Measurements from ENCODE around the gene NTSR1.
"Not testable (repeated sequence)": the region's sequence is repeated elsewhere in the genome, so short reads cannot be mapped to it uniquely, and the experiment has no call there.

NTSR1 gene

DNA sequence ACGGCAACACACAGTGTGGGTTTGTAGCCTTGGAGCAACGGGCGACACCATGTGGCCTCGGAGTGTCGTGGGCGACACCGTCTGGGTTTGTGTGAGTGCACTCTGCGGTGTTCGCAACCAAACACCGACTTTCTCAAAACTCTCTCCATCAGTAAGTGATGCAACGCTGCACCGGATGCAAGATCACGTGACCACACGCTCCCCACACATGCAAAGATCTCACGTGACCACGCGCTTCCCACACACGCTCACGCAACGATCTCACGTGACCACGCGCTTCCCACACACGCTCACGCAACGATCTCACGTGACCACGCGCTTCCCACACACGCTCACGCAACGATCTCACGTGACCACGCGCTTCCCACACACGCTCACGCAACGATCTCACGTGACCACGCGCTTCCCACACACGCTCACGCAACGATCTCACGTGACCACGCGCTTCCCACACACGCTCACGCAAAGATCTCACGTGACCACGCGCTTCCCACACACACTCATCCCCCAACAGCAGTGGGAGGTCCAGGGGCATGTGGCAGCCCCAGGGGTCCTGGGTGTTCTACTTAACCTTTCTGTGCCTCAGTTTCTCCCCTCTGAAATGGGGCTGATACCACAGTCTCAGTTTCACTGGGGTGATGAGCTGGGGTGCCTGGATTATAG lies 24.8 kb upstream of the NTSR1 start:
- H3K9me3 Mint-ChIP-seq; H3K4me3 Mint-ChIP-seq; H3K27me3 Mint-ChIP-seq; H3K27ac Mint-ChIP-seq; H3K36me3 Mint-ChIP-seq (ENCODE audit: low read depth); H3K4me1 Mint-ChIP-seq (ENCODE audit: low read depth); DNase-seq: not testable (repeated sequence)

DNA sequence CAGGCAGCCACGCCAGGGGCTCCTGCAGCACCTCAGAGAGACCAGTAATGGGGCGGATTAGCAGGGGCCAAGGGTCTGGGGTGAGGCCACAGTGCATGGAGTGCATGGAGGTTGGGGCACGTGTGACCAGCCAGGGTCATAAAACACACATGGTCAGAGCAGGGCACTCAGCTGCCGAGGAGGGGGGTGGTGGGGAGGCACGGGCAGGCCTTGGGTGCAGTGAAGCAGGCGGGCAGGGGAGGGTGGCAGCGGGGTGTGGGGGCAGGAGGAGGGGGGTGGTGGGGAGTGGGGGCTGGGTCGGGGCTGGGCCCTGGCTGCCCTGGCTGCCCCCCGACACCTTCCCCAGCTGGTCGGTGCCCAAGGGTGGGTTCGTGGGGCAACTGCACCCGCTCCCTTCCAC lies 23.7 kb upstream of the NTSR1 start:
- Mint-ChIP-seq H3K9me3 (no peaks in the 10 kb centered on the region), H3K4me1 (ENCODE audit: low read depth) (peaks cover 8% of the 10 kb centered on the region), H3K27ac (no peak overlapping the region), H3K27me3 (peaks cover 9% of the 10 kb centered on the region), H3K4me3 (no peak overlapping the region), H3K36me3 (ENCODE audit: low read depth) (no peaks in the 10 kb centered on the region)
- no peak for DNase-seq

DNA sequence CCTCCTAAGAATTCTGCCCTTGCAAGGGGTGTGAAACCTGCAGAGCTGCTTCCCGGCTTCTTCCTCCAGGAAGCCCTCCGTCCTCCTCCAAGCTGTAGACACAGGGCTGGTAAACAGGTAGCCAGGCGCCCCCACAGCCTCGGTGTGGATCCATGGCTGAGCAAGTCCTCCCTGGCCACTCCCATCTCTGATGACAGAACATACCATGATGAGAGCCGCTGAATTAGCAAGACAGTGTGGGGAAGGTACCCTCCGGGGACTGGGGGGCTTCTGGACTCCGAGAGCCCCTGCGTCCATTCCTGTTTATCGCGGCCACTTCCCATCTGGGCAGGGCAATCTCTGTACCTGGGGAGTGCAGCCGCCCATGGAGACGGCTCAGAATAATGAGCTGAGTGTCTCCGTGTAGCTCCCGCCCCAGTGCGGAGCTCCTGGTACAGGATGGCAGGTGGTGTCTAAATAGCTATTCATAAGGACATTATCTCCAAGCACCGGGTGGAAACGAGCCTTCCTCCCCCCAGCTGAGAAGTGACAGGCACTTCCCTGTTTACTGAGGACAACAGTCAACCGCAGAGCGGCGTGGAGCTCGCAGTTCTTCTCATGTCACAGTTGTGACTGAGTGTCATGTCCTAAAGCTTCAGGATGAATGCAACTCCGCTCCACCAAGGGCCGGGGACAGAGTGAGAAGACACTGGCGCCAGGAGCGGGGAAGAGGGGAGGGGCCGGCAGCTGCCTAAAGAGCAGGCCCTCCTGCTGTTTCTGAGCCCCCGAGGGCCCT lies 22.7 kb upstream of the NTSR1 start:
- Mint-ChIP-seq H3K27ac (no peak overlapping the region), H3K9me3 (no peaks in the 10 kb centered on the region), H3K27me3 (peaks cover 9% of the 10 kb centered on the region), H3K4me3 (no peak overlapping the region), H3K36me3 (ENCODE audit: low read depth) (no peaks in the 10 kb centered on the region), H3K4me1 (ENCODE audit: low read depth) (peaks cover 8% of the 10 kb centered on the region)
- no peak for DNase-seq

DNA sequence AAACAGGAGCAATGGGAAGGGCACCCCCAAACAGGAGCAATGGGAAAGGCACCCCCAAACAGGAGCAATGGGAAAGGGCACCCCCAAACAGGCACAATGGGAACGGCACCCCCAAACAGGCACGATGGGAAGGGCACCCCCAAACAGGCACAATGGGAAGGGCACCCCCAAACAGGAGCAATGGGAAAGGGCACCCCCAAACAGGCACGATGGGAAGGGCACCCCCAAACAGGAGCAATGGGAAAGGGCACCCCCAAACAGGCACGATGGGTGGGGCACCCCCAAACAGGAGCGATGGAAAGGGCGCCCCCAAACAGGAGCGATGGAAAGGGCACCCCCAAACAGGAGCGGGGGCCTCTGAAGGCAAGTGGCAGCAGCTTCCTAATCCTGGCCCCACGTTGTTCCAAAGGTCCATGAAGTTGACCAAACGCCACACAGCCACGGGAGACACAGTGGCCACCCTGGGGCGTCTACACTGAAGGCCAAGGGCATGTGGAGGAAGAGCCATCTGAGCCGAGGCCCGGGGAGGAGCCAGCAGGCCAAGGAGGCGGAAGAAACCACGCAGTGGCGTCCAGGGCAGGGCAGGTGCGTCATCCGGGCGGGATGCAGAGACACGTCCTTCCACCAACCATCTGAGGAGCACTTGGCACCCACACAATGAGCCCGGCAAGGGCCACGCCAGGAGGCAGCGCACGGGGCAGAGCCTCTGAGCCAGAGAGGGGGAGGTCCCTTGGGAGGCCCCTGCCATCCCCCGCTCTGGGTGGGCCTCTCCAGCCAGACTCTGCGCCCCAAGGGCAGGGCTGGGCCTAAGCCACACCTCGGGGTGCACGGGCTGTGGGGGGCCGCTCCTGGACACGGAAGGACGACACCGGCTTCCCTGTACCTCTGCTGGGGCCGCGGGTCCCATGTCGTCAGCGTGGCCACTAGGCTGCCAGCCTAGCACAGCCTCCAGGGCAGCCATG lies 21.5 kb upstream of the NTSR1 start:
- Mint-ChIP-seq H3K4me1 (ENCODE audit: low read depth) (peaks cover 12% of the 10 kb centered on the region), H3K27me3 (peaks cover 9% of the 10 kb centered on the region), H3K36me3 (ENCODE audit: low read depth) (no peaks in the 10 kb centered on the region), H3K9me3 (no peaks in the 10 kb centered on the region), H3K27ac (no peak overlapping the region), H3K4me3 (no peak overlapping the region)
- no peak for DNase-seq

DNA sequence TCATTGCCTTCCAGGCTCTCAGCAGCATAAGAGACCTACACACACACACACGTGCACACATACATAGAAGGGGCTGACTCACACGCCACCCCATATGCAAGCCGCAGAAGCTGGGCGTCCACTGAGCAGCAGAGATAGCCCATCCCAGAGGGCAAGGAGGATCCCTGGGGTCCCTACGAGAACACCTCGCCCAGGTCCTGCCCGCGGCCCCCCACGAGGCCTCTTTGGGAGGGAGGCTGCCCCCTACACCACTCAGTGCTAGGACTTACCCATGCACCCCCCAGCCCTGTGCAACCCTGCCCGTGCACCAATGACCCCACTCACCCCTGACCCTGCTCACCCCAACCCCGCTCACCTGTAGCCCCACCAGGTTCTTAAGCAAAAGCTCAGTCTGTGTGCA lies 20.6 kb upstream of the NTSR1 start:
- H3K36me3 Mint-ChIP-seq (ENCODE audit: low read depth): no peaks in the 10 kb centered on the region
- H3K27me3 Mint-ChIP-seq: peaks cover 9% of the 10 kb centered on the region
- H3K27ac Mint-ChIP-seq: no peak overlapping the region
- peaks cover 12% of the 10 kb centered on the region for H3K4me1 Mint-ChIP-seq (ENCODE audit: low read depth)
- H3K9me3 Mint-ChIP-seq: no peaks in the 10 kb centered on the region
- no peak for DNase-seq
- no peak overlapping the region for H3K4me3 Mint-ChIP-seq

DNA sequence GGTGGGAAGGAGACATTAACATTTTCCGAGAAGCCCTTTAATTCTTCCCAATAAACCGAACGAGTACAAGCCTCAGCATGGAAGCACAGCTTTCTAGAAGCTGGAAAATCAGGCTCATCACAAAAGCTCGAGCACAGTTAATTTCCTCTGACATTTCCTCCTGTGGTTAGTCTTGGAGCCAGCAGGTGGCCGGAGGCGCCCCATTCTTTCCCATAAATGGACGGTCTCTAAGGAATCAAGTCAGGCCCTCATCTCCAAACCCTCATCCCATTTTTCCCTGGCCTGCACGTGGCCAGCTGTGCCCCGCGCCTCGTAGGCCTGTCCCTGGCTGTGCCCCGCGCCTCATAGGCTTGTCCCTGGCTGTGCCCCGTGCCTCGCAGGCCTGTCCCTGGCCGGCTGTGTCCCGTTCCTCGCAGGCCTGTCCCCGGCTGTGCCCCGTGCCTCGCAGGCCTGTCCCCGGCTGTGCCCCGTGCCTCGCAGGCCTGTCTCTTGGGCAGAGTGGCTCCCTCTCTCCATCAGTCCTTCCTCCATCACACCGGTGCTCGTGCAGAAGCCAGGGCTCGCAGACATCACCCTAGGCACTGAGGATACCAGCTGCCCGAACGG lies 19.7 kb upstream of the NTSR1 start:
- H3K27ac Mint-ChIP-seq: no peak overlapping the region
- peaks cover 12% of the 10 kb centered on the region for H3K4me1 Mint-ChIP-seq (ENCODE audit: low read depth)
- no peak for DNase-seq
- H3K27me3 Mint-ChIP-seq: peaks cover 9% of the 10 kb centered on the region
- H3K9me3 Mint-ChIP-seq: no peaks in the 10 kb centered on the region
- no peaks in the 10 kb centered on the region for H3K36me3 Mint-ChIP-seq (ENCODE audit: low read depth)
- H3K4me3 Mint-ChIP-seq: no peak overlapping the region

DNA sequence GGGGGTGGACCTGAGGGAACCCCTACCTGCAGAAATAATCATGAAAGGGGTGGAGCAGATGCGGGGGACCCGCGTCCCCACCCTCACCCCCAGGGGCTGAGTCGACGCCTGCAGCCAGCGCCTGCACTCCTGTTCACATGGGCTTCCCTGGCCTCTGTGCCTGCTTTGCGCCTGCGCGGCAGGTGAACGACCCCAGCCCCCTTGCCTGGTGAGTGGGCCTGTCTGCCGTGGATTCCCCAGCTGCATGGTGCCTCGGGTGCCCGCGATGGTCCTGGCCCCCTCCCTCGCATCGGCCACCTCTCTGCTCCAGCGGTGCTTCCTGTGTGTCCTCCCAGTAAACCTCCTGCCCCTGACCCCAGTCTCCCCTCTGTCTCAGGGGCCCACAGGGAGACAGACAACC lies 18.8 kb upstream of the NTSR1 start:
- Mint-ChIP-seq H3K27me3 (peaks cover 9% of the 10 kb centered on the region), H3K36me3 (ENCODE audit: low read depth) (no peaks in the 10 kb centered on the region), H3K27ac (no peak overlapping the region), H3K4me3 (no peak overlapping the region), H3K9me3 (no peaks in the 10 kb centered on the region), H3K4me1 (ENCODE audit: low read depth) (peaks cover 12% of the 10 kb centered on the region)
- DNase-seq: no peak

DNA sequence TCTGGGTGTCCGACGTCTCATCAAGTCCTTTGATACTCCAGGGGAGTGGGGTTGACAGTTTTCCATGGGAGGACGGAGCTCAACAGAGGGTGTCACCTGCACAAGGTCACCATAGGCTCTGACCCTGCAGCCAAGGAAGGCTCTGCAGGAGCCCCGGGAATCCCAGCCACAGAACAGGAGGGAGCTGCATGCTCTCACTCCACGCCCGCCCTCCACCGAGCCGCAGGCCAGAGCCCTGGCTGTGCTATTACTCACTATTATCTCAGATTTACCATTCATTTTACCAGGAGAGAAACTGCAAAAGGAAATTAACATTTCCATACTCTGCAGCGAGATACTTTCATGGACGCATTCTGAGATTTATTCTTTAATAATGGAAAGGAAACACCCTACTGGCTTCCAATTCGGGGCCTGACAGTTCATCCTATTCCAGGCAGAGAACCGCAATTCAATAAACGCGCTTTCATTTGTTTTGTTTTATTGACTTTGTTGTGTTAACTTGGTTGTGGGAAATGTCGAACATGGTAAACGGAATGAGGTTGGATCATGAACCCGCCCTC lies 18.3 kb upstream of the NTSR1 start:
- DNase-seq: no peak
- Mint-ChIP-seq H3K27me3 (peaks cover 8% of the 10 kb centered on the region), H3K36me3 (ENCODE audit: low read depth) (no peaks in the 10 kb centered on the region), H3K9me3 (no peaks in the 10 kb centered on the region), H3K27ac (no peak overlapping the region), H3K4me1 (ENCODE audit: low read depth) (peaks cover 12% of the 10 kb centered on the region), H3K4me3 (no peak overlapping the region)

DNA sequence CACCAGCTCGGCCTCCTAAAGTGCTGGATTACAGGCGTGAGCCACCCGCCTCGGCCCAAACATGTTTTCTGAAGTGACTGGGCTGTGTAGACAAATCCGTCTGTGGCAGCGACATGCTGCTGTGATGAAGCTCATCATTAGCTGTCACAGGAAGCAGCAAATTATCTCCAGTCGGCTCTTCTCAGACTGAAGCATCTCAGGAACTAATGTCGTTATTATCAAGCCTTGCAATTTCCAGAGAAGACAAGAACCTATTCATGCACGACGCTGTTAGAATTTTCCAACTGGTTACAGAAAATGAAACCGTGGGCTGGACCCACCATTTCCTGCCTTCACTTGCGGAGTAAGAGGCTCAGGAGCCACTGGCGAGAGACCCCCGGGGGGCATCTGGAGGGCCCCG lies 17.1 kb upstream of the NTSR1 start:
- Mint-ChIP-seq H3K27me3 (no peaks in the 10 kb centered on the region), H3K27ac (no peak overlapping the region), H3K36me3 (ENCODE audit: low read depth) (no peaks in the 10 kb centered on the region), H3K9me3 (no peaks in the 10 kb centered on the region), H3K4me3 (no peak overlapping the region), H3K4me1 (ENCODE audit: low read depth) (peaks cover 5% of the 10 kb centered on the region)
- DNase-seq: no peak

DNA sequence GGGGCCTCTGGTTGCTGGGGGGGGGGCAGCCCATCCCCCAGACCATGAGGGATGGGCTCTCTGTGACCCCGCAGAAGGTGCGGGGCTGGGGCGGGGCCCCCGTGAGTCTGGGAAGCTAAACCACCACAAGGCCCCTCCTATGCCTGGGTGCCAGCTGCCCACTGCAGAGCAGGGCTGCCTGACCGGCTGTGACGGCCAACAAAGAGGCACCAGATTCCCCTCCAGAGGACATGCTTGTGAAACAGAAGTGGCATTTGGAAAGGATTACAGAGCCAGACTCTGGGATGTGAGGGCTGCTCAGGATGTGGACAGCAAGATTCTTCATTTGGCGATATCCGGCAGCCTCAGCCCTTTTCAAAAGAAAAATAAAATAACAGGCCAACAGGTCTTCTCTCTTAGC lies 16.5 kb upstream of the NTSR1 start:
- H3K27ac Mint-ChIP-seq: no peak overlapping the region

DNA sequence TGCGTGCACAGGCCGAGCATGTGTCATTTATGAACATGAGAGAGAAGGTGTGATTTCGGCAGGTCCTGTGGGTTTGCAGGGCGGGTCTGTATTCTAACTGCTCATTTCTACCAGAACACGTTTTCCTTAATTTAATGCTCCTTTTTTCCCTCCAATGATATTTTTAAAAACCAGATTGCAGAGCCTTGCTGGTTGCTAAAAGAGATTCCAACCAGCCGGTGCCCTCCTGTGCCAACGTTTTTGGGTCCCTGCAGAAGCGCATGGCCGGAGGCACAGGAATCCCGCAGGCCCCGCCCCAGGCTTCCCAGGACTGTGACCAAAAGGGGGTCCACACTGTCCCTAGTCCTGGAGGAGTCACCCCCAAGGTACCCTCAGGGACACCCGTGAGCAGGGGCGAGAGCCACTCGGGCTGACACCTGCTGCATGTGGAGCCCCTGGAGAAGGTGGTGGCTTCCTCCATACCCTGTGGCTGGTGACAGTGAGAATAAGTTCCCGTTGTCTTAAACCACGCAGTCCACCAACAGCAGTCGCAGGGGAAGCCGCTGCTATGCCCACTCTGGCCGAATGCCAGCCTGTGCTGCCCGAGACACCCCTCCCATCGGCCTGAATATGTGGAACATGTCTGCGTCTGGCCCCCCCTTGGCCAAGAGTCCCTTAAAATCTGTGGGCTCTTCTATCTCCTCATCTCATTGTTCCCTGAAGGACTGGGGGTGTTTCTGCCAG lies 15.7 kb upstream of the NTSR1 start:
- peaks cover 7% of the 10 kb centered on the region for H3K4me1 Mint-ChIP-seq (ENCODE audit: low read depth)
- no peak for DNase-seq
- no peak overlapping the region for H3K27ac Mint-ChIP-seq
- no peaks in the 10 kb centered on the region for H3K36me3 Mint-ChIP-seq (ENCODE audit: low read depth)
- H3K9me3 Mint-ChIP-seq: no peaks in the 10 kb centered on the region
- H3K27me3 Mint-ChIP-seq: no peaks in the 10 kb centered on the region
- H3K4me3 Mint-ChIP-seq: no peak overlapping the region

More for the DNA sequence above, 16.5 kb upstream of the NTSR1 start:
- DNase-seq: no peak
- H3K36me3 Mint-ChIP-seq (ENCODE audit: low read depth): no peaks in the 10 kb centered on the region
- no peaks in the 10 kb centered on the region for H3K27me3 Mint-ChIP-seq
- H3K9me3 Mint-ChIP-seq: no peaks in the 10 kb centered on the region
- H3K4me3 Mint-ChIP-seq: no peak overlapping the region
- peaks cover 7% of the 10 kb centered on the region for H3K4me1 Mint-ChIP-seq (ENCODE audit: low read depth)

DNA sequence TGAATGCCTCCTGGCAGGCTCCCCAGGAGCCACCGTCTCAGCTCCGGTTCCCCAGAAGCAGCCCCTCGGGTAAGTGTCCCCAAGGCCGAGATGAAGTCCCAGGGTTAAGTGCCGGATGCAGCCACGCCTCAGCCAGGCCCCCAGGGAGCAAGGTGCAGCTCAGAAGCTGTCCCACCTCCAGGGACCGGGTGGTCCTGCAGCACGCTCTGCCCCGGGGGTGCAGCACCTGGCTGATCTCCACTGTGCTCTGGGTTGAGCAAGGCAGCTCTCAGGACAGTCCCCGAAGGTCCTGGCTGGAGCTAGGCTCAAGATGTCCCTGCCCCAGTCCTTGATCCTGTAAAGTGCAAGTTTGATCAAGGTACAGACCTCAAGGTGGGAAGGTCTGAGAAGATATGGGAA lies 15.1 kb upstream of the NTSR1 start:
- no peak for DNase-seq
- H3K36me3 Mint-ChIP-seq (ENCODE audit: low read depth): no peaks in the 10 kb centered on the region
- H3K27me3 Mint-ChIP-seq: no peaks in the 10 kb centered on the region
- H3K9me3 Mint-ChIP-seq: no peaks in the 10 kb centered on the region
- H3K4me3 Mint-ChIP-seq: no peak overlapping the region
- peaks cover 7% of the 10 kb centered on the region for H3K4me1 Mint-ChIP-seq (ENCODE audit: low read depth)
- H3K27ac Mint-ChIP-seq: no peak overlapping the region

DNA sequence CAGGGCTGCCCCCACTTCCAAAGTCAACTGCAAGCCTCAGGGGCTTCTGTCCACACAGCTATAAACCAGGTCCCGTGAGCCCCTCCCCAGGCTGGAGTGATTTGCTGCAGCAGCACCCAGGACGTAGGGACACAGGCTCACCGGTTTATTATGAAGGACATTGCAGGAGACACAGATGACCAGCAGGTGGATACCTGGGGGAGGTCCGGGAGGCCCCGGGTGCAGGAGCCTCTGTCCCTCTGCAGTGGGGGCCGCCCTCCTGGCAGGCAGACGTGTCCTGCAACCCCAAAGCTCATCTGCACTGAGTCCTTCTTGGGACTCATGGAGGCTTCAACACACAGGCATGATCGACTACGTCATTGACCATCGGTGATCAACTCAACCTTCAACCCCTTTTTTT lies 14.5 kb upstream of the NTSR1 start:
- H3K9me3 Mint-ChIP-seq: no peaks in the 10 kb centered on the region
- no peaks in the 10 kb centered on the region for H3K36me3 Mint-ChIP-seq (ENCODE audit: low read depth)
- no peak overlapping the region for H3K27ac Mint-ChIP-seq
- no peak overlapping the region for H3K4me3 Mint-ChIP-seq
- H3K4me1 Mint-ChIP-seq (ENCODE audit: low read depth): peaks cover 7% of the 10 kb centered on the region
- DNase-seq: no peak
- H3K27me3 Mint-ChIP-seq: no peaks in the 10 kb centered on the region

DNA sequence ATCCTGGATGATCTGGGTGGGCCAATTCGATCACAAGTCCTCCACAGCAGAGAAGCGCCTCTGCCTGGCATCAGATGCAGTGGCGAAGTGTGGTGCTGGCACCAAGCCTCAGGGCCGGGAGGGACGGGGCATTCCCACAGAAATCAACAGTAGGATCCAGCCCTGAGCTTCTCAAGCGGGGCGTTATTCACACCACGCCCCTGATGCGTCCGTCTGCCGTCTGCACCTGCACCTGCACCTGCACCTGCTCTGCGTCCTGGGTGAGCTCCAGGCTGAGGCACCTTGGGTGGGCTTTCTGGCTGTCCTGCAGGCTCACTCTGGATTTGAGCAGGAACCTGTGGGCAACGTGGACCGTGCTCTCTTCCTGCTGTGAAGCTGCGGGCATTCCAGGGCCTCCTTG lies 13.8 kb upstream of the NTSR1 start:
- H3K4me1 Mint-ChIP-seq (ENCODE audit: low read depth): peaks cover 7% of the 10 kb centered on the region
- H3K27me3 Mint-ChIP-seq: no peaks in the 10 kb centered on the region
- no peaks in the 10 kb centered on the region for H3K36me3 Mint-ChIP-seq (ENCODE audit: low read depth)
- no peak overlapping the region for H3K27ac Mint-ChIP-seq
- no peaks in the 10 kb centered on the region for H3K9me3 Mint-ChIP-seq
- no peak overlapping the region for H3K4me3 Mint-ChIP-seq
- no peak for DNase-seq
